ENCODE results near the gene CDK6.

Gene CDK6

GRCh38 chr7:92845736-92846135, 9.4 kb upstream of the CDK6 start:
- no peak for DNase-seq (ENCODE audit: low read depth in 2 of 2)

- DNase-seq (ENCODE audit: low read depth in 2 of 2): no peak
These were observed 7.4 kb upstream of the CDK6 start for GRCh38 chr7:92843781-92844180.

GRCh38 chr7:92843034-92843760, 6.8 kb upstream of the CDK6 start:
- DNase-seq (ENCODE audit: low read depth in 2 of 2): no peak

- no peak for DNase-seq (ENCODE audit: low read depth in 2 of 2)
These were observed 4.8 kb upstream of the CDK6 start for GRCh38 chr7:92841192-92841591.

GRCh38 chr7:92840316-92840715, 3.9 kb upstream of the CDK6 start:
- no peak for DNase-seq (ENCODE audit: low read depth in 2 of 2)

- no peak for DNase-seq (ENCODE audit: low read depth in 2 of 2)
These were observed 3.5 kb upstream of the CDK6 start for GRCh38 chr7:92839901-92840300.

GRCh38 chr7:92838934-92839333, 2.6 kb upstream of the CDK6 start:
- no peak for DNase-seq (ENCODE audit: low read depth in 2 of 2)

- no peak for DNase-seq (ENCODE audit: low read depth in 2 of 2)
These were observed 802 bp upstream of the CDK6 start for GRCh38 chr7:92837000-92837749.

GRCh38 chr7:92835851-92836488, 403 bp downstream of the CDK6 start:
- peak; percentile 26 to 44 for DNase-seq (ENCODE audit: low read depth in 2 of 2)

GRCh38 chr7:92835261-92835850, 1.0 kb downstream of the CDK6 start:
- DNase-seq (ENCODE audit: low read depth in 2 of 2): peak; percentile 45 to 47

GRCh38 chr7:92834507-92835260, 1.7 kb downstream of the CDK6 start:
- no peak for DNase-seq (ENCODE audit: low read depth in 2 of 2)

GRCh38 chr7:92833766-92834506, 2.4 kb downstream of the CDK6 start:
- peak; percentile 77 to 80 for DNase-seq (ENCODE audit: low read depth in 2 of 2)

GRCh38 chr7:92833024-92833765, 3.2 kb downstream of the CDK6 start:
- DNase-seq (ENCODE audit: low read depth in 2 of 2): peak; percentile 84 to 87

- no peak for DNase-seq (ENCODE audit: low read depth in 2 of 2)
These were observed 3.8 kb downstream of the CDK6 start for GRCh38 chr7:92832534-92833023.

GRCh38 chr7:92831716-92832533, 4.4 kb downstream of the CDK6 start:
- DNase-seq (ENCODE audit: low read depth in 2 of 2): no peak

GRCh38 chr7:92830532-92831110, 5.8 kb downstream of the CDK6 start:
- DNase-seq (ENCODE audit: low read depth in 2 of 2): no peak

GRCh38 chr7:92830027-92830426, 6.3 kb downstream of the CDK6 start:
- no peak for DNase-seq (ENCODE audit: low read depth in 2 of 2)

GRCh38 chr7:92827464-92828120, 8.8 kb downstream of the CDK6 start:
- no peak for DNase-seq (ENCODE audit: low read depth in 2 of 2)

Data from stimulated activated CD4-positive, alpha-beta T cell treated with anti-CD3 and anti-CD28 coated beads, Interleukin-4, amount 100 ng/mL, for 48 hours (primary cell).